ENCODE measurements around the gene TSPAN9.

GRCh38 chr12:3145033-3145432 is 67.9 kb downstream of the TSPAN9 start:
- TF ChIP-seq CTCF (IDR thresholded peaks at IDR 0.05) (no peak), EZH2phosphoT487 (IDR thresholded peaks at IDR 0.05; ENCODE audit: borderline replicate concordance, low read depth) (no peak), GABPA (IDR thresholded peaks at IDR 0.05; ENCODE audit: low read depth) (no peak)
- TF ChIP-seq, protein P1, sequence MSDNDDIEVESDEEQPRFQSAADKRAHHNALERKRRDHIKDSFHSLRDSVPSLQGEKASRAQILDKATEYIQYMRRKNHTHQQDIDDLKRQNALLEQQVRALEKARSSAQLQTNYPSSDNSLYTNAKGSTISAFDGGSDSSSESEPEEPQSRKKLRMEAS (IDR thresholded peaks at IDR 0.05; ENCODE audit: low read depth): no peak

All from SK-N-SH (cell line).